ENCODE data around the gene MTRF1L.
"Not testable (repeated sequence)": the region's sequence is repeated elsewhere in the genome, so short reads cannot be mapped to it uniquely, and the experiment has no call there.

Gene MTRF1L

DNA sequence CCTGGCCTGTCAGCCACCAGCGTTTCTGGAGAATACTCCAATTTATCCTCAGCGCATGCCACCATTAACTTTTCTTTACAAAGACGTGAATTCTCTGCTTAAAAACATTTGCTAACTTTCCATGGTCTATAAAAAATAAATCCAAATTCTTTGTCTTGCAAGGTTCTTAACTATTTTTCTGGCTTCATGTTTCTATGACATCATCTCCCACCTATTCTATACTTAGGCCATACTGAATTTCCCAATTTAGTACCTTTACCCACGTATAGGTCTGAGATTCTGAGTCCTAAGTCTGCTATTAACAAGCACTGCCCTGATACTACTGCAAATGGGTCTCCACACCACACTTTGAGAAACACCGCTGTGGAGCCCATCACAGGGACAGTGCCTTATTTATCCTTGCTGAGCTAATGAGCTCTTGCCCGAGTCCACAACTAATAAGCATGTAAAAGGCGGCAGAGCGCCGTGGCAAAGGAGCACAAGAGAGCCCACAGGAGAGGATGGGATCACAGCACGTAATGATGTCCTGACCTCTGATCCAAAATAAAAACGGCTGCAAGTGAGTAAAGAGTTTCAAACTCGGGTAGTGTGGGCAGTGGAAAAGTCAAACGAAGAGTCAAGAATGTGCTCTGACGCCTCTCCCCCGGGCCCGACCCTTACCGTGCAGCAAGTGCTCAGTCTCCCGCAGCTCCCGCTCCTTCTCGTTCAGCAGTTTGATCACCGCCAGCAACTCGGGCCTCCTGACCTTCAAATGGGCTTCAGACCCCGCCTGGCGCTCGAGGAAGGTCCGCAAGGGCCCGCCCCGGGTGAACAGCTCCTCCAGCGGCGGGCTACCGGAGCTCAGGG lies 519 bp downstream of the MTRF1L start:
- DNase-seq: peak; percentile 46

DNA sequence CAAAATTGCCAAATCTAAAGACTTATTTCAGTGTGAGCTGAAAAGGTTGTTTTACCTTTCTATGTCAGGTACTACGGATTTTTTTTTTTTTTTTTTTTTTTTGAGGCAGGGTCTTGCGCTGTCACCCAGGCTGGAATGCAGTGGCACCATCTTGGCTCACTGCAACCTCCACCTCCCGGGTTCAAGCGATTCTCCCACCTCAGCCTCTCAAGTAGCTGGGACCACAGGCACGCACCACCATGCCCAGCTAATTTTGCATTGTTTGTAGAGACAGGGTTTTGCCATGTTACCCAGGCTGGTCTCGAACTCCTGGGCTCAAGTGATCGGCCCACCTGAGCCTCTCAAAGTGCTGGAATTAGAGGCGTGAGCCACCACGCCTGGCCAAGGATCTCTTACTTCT lies 1.7 kb downstream of the MTRF1L start:
- not testable (repeated sequence) for DNase-seq

DNA sequence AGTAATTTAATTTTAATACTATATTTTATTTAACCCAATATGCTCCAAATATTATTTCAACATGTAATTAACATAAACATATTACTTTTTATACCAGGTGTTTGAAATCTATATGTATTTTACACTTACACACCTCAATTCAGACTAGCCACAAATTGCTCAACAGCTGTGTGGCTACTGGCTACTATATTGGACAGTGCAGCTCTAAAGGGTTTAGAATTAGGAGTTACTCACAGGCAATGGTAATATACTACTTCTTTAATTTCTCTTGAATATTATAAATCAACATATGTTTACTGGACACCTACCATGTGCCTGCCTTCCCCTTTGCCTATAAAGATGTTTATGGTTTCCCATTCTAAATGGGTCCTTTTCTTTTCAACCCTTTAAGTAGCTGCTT lies 2.3 kb downstream of the MTRF1L start:
- no peak for DNase-seq

DNA sequence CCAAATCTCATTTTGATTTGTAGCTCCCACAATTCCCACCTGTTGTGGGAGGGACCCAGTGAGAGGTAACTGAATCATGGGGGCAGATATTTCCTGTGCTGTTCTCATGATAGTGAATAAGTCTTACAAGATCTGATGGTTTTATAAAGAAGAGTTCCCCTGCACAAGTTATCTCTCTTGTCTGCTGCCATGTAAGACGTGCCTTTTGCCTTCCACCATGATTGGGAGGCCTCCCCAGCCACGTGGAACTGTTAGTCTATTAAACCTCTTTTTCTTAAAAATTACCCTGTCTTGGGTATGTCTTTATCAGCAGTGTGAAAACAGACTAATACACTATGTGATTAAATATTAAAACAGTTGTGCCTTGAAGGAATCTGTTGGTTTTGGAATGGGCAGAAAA lies 3.0 kb downstream of the MTRF1L start:
- DNase-seq: not testable (repeated sequence)

DNA sequence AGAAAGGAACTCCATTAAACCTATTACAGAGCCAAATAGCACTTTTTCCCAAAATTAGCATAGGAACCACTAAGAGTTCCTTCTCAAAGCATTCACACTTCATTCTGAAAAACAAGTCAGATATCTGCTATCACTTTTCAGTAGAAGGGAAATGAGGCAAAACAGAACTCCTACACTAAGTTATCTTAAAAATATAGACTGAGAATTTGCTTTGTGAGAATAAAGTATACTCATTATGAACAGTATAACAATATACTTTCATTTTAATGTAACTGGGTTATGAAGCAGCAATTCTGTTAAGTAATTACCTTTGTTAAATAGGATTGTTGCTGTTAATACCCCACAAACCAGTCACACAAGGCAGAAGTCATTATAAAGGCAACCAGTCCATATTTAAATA lies 8.7 kb downstream of the MTRF1L start:
- DNase-seq: no peak

DNA sequence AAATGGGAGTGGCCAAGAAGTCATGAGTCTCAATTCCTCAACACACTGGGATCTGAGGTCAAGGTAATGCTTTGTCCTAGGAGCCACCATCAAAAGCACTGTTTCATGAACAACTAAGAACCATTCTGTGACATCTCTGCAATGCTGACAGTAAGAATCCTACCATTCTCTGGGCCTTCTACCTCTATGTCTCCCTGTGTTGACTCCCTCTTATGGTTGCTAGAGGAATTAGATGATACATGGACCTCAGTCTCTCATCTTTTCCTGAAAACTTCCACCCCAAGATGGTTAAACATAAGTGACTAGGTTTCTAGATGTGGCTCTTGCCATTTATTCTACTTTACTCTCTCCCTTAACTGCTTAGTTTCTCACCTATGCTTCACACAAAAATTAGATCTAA lies 9.1 kb downstream of the MTRF1L start:
- DNase-seq: peak; percentile 14

DNA sequence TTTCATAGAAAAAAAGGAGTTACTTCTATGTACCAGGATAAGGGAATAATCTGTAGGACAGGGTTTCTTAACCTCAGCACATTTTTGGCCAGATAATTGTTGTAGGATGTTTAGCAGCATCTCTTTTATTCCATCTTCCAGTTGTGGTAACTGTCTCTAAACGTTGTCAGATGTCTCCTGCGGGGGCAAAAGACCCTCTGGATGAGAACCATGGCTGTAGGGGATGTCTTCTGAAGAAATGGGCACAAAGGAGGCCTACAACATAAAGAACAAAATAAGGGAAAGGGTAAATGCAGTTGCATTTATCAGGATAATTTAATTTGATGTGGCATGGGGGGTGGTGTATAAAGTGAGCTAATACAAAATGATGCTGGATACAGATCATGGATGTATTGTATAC lies 15.5 kb downstream of the MTRF1L start:
- no peak for DNase-seq

DNA sequence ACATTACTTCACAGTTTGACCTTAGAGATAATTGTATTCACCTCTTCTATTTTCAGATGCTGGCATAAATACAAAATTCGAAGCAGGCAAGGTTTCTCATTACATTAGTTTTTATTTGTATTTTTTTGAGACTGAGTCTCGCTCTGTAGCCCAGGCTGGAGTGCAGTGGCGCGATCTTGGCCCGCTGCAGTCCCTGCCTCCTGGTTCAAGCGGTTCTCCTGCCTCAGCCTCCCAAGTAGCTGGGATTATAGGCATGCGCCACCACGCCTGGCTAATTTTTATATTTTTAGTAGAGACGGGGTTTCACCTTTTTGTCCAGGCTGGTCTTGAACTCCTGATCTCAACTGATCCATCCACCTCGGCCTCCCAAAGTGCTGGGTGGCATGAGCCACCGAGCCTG lies 17.2 kb downstream of the MTRF1L start:
- DNase-seq: not testable (repeated sequence)

DNA sequence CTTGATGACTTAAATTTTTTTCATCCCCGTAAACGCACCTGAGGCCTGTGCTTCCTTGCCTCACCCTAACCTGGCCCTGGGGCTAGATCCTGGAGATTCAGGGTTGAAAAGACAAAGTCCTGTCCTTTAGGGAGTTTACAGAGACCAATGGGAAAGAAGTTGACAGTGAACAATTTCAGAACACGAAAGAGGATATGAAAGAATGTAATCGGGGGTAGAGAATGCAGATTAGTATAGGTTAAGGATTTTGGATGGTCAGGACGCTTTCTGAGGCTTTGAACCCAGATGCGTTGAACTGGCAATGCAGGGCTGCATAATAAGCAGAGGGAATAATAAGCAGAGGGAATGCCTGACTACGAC lies 18.0 kb downstream of the MTRF1L start:
- DNase-seq: peak; percentile 28

DNA sequence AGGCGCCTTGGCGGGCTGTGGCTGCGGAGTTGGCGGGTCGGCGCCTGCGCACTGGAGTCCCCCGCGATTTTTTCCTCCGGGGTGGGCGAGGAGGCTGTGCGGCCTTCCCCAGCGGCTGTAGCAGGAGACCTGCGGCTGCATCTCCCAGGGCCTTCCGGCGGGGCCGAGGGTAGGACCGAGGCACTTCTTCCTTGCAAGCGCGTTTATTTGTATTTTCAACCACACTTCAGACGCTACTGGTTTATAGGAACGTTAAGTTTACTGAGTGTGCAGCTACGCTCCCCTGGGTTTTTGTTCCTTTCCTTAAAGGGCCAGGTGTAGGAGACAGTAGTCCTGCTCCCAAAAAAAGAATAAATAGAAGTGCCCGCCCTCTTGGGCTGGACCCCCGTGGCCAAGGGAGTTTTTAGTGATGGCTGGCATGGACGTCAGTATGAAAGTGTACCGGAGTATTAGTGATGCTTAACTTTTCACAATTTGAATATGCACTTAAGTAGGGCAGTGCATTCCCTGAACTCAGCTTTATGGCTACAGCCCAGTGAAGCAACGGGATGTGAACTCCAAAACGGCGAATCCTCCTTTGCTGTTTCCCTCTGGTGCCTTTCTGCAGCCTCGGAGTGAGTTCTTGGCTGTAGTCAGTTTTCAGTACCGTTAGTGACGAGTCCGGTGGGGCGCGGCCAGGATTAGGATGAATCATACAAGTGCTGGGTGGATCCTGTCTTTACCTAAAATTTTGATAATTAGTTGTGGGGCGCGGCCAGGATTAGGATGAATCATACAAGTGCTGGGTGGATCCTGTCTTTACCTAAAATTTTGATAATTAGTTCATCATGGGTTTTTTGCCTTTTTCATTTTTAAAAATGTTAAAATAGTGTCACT lies 18.6 kb downstream of the MTRF1L start:
- DNase-seq: peak; percentile 63

DNA sequence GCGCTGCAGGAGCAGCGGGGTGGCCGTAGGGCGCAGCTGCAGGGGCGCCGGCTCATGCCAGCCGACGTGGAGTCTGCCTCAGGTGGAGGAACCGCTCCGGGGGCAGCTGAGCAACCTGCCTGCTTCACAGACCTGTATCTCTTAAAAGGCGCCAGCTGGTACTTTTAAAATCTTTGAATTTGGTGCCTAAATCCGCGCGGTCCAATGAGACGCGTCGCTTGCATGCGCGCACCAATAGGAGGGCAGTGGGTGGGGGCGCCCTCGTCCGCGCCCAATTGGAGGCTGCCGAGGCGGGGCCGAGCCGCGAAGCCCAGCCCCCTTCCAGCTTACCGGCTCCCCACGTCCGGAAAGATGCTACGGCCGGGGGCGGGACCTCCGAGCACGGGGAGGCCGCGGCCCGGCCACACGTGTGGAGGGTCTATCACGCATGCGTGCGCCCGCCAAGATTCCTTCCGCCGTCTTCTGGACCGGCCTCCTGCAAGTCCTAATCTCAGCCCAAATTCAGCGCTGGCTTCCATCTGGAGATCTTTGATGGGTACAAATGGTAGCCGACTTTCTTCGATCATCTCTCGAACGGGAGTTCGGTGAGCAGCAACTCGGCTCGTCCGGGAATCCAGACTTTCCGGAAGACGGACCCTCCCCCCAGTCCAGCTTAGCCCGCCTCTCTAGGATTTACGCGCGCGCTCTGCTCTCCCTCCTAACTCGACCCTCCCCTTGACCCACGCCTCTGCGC lies 19.4 kb downstream of the MTRF1L start, which contains the start of gene FBXO5:
TSS of gene FBXO5 (minus strand) at position 138 of the 733 bp plus-strand sequence. CDS start at position 56, 82 bp downstream.
- peak; percentile 97 for DNase-seq

DNA sequence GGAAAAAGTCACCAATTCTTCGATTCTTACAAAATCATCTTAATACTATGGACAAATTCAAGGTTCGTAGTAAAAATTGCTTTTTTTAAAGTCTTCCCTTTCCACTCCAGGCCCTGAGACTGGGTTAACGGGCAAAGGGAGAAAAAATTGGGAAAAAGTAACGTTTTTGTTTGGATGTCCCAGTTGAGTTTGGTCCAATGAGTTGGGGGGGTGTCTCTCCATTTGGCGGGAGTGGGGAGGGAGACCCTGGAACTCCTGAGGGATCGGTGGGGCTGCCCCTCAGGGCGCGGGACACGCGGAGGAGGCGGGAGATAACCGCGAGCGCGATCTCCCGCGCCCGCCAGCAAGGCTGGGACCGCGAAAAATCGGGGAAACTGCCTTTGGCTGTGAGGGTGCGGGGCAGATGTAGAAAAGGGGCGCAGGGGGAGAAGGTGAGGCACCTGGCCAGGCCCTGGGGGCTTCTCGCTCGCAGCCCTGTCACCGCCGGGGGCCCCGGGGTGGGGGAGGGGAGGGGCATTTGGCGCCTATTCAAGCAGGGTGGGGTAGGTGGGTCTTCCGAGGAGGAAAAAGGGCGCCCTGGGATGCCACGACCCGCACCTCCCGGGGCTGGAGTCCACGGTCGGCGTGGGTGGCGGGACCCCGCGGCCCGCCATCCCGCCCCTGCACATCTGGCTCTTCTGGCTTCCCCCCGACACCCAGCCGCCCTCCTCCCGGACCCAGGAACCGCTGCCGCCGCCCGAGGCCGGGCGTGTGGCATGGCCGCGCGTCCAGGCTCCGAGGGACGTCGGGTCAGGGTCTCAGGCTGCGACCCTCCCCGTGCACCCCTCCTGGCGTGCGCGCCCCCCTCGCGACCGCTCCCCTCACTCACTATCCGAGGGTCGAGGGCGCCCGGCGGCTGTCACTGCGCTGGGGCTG lies 20.3 kb downstream of the MTRF1L start:
- peak; percentile 49 for DNase-seq

DNA sequence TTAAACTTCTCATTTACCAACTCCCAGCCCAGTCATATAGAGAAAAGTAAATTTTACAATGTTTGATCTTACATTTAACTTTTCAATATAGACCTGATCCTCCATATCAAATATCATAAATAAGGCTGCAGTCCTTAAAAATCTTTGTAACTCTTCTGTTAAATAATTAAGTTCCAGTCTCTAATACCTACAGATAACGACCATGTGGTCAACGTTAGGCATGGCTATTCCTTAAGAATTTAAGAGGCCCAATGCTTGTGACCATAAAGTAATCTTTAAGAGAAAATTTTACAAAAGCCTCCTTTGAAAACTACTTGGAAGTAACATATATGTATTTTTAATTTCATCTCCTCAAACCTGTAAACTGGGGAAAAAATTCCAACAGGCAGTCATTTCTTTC lies 21.3 kb downstream of the MTRF1L start:
- DNase-seq: no peak

DNA sequence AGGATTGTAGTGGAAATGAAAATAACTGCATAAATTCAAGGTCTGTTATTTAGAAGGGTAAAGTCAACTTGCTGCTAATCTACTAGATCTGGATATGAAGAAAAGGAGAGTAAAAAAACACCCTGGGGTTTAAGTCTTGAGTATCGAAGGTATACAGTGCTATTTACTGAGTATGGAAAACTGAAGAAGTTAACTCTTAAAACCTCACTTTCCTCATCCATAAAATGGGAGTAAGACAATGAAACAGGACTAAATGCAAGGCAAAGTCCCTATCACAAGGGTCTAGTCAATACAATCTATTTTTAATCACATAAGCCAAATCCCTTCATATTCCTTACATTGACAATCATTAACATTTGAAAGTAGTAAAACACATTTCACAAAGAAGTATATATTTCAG lies 21.9 kb downstream of the MTRF1L start:
- no peak for DNase-seq

DNA sequence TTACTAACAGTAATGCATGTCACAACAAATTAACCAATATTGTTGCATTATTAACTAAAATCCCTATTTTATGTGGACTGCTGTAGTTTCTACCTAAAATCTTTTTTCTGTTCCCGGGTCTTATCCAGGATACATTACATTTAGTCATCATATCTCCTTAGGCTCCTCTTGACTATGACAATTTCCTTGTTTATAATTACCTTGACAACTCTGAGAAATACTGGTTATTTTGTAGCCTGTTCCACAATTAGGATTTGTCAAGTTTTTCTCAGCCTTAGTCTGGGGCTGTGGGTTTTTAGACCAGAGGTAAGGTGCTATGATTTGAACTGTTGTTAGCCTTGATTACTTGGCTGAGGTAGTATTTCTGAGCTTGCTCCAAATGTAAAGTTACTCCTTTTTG lies 23.4 kb downstream of the MTRF1L start:
- DNase-seq: peak; percentile 16

DNA sequence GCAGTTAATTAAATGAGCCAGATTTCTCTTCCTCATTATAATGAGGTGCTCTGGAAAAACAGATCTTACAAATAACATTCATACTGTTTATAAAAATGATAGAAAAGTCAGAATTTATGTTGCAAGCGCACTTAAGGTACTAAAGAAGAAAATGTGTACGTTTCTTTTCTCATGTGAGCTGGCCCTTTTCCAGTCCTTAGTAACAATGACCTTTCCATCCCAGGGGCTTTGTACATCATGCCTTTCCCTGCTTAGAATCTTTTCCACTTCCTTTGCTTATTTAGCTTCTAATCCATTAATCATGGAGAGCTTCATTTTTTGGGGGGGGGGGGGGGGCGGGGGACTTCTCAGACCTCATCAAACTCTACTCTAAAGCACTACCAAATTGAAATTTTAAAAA lies 24.5 kb downstream of the MTRF1L start:
- DNase-seq: no peak

DNA sequence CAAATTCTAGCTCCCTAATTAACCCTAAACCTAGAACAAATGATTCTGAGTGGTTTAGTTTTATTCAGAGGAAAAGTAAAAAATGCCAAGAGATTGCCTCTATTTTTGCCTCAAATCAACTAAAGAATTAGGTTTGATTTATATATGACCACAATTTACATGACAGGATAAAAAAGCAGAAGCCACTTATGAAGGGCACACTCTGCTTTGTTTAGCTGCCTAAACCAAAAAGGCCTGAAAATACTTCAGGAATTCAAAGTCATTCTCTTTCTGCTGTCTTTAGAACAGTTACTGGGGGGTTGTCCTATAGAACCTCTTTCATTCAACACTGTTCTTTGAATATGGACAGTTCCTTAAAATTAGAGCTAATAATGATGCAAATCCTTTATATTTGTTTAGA lies 25.0 kb downstream of the MTRF1L start:
- no peak for DNase-seq

DNA sequence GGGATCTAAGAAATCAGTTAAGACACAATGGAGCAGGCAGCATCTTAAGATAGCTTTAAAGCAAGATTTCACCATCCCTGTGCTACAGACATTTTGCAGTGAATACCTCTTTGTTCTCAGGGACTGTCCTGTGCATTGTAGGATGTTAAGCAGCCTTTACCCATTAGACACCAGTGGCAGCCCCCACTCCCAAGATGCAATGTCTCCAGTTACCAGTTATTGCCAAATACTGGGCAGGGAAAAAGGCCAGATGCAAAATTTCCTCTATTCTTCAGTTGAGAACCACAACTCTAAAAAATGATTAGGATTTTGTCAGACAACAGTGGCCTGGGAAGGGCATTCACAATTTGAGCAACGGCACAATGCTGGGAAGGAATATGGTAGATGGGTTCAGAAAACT lies 25.8 kb downstream of the MTRF1L start:
- no peak for DNase-seq

DNA sequence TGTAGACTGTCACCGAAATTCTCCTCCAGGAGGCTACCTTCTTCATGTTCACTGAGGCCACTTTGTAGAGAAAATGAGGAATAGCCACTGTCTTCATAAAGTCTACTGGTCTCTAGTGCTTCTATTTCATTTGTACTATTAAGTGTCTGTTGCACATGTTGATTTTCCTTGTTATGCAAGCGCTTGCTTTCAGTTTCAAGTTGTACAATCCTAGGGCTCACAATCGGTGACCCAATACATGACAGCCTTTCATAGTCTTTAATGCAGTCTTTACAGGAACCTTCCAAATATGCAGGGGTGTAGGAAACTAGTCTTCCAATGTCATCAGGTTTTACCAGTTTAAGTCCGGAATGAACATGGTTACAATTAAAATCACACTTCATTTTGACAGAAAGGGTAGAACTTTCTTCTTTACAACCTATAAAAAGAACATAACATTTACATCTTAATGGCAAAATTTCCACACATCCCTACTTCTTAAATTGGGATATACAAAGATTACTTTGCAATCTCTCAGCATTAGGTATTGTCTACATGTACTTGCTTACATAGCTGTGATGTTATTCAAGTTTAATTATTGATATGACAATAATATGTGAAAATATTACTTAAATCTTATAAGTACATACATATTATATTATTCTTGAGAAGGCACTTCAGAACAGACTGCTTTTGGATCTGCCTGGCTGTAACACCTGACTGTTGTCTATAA lies 27.1 kb downstream of the MTRF1L start:
- peak; percentile 2 for DNase-seq

DNA sequence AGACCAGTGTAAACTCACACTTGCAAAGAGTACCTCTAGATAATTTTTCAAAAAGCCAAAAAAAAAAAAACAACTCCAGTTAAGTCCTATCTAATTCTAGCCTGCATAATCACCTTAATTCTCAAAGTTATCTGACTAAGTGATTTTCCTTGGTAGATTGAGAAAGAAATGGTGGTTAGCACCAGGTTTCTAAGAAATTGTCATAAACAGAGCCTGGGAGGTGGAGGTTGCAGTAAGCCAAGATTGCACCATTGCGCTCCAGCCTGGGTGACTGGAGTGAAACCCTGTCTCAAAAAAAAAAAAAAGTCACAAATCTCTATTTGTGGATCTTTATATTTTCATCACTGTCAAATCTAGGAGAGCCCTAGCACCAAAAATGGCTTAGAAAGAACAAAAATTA lies 28.6 kb downstream of the MTRF1L start:
- DNase-seq: no peak

DNA sequence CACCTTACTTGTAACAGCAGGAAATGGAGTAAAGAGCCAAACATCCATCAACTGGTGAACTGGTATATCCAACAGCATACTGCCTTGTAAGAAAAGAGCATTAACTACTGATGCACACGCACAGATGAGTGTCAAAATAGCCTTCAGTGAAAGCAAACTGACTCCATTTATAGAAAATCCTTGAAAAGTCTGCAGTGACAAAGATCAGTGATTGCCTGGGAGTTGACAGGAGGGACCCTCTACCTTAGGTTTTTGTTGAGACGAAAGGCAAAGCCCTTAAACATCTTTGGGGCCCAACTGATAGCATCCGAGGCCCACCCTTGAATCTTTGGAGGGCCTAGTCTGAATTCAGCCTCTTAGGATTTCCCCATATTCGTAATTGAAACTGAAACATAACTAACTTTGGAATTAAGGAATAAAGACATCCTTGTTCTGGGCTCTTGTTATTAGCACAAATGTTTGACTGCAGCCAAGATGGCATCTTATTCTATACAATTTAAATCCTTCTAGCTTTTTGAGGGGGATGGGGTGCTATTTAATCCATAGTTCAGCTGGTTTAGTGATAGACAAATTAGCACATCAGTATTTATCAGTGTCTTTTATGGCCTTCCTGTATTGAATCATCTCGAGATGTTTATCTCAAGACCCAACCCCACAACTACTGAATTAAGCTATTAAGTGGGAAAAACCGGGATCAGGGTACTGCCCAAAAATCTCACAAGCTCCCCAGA lies 32.7 kb downstream of the MTRF1L start:
- DNase-seq: no peak

Data from DMS53 (cell line).